IPS-15b (cell line): ENCODE data around the gene ZFP92.

Experiments used
- H3K27me3 ChIP-seq: one replicate; pipeline ENCODE4 v1.6.1; 2013; ENCODE audit warnings: low read length; ENCODE audit not compliant: control insufficient read depth, insufficient read depth
- H3K36me3 ChIP-seq: one replicate; pipeline ENCODE4 v1.6.1; 2013; ENCODE audit warnings: low read length; ENCODE audit not compliant: control insufficient read depth, insufficient read depth
- H3K4me1 ChIP-seq: one replicate; pipeline ENCODE4 v1.6.1; 2013; ENCODE audit warnings: mild to moderate bottlenecking, low read length; ENCODE audit not compliant: control insufficient read depth, insufficient read depth
- H3K4me3 ChIP-seq: one replicate; pipeline ENCODE4 v1.5.1; 2013; ENCODE audit warnings: low read depth, low read length
- H3K9ac ChIP-seq: one replicate; pipeline ENCODE4 v1.6.1; 2013; ENCODE audit warnings: low read depth, mild to moderate bottlenecking, low read length
- H3K9me3 ChIP-seq: one replicate; pipeline ENCODE4 v1.6.1; 2013; ENCODE audit warnings: mild to moderate bottlenecking, low read length; ENCODE audit not compliant: control insufficient read depth, insufficient read depth

The ZFP92 gene

DNA sequence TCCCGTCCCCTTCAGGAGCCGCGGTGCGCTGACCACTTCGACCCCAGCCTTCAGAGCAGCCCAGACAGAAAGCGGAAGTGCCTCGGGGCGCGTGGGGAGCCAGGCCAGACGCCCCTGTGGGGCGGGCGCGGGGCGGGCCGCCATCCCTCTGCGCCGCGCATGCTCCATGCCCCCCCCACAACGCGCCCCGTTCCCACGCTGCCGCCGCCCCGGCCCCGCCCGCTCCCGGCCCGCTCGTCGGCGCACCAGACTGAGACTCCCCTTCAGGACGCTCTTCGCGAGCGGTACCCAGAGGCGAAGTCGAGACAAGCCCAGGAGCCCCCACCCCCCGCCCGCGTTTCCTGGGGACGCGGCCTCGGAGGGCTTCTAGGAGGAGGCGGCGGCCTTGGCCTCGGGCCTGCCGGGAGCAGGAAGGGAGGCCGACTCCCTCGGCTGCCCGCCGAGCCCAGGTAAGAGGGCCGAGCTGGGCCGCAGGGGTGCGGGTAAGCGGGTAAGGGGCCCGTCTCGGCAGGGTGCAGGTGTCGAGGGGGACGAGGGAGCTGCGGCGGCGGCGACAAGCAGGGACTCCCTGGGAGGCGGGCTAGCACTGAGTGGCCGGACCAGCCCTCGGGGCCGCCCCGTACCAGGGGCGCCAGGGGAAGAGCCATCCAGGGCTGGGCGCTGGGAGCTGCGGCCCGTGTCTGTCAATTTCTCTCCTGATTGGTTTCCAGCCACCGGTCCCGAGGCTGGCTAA lies at the start of gene ZFP92:
Gene ZFP92 (plus strand): TSS at position 218 of the 733 bp plus-strand sequence. CDS start 6,851 bp downstream, outside the sequence.
- Histone ChIP-seq H3K4me1 (no peaks in the 10 kb centered on the region), H3K9ac (no peak within 1 kb of the TSS), H3K4me3 (peak within 1 kb of the TSS; percentile 22), H3K27me3 (peaks cover 12% of the 10 kb centered on the region), H3K36me3 (no peaks in the 10 kb centered on the region), H3K9me3 (peaks cover 5% of the 10 kb centered on the region)

DNA sequence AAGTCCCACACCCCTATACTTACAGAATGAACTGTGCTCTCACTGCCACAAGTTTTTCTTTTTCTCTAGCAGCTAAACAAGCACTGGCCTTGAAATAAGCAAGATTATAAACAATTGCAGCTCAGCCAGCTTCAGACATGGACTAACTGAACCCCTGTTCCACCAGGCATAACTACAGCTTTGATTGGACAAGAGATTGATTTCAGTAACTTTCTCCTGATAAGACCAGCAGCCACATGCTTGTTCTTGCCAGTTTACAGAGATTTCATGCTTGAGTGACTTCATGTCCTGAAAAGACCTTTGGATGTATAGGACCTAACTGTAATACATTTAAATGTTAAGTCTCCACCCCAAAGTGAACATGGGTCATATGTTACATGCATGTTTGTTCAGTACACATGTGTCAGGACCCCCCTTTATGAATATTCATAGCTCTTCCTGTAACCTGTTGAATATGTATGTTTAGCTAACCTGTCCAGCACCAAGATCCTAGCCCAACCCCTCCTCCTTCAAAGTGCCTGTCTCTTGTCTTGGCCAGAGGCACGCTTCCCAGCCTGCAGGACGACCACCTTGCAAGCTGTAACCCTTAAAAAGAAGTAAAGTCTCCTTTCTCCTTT lies 49.4 kb upstream of the ZFP92 start:
- Histone ChIP-seq H3K27me3 (no peaks in the 10 kb centered on the region), H3K4me1 (no peaks in the 10 kb centered on the region), H3K9me3 (peaks cover 4% of the 10 kb centered on the region), H3K9ac (no peak overlapping the region), H3K36me3 (no peaks in the 10 kb centered on the region), H3K4me3 (no peak overlapping the region)

- Histone ChIP-seq H3K9me3 (peaks cover 4% of the 10 kb centered on the region), H3K36me3 (no peaks in the 10 kb centered on the region), H3K27me3 (no peaks in the 10 kb centered on the region), H3K4me1 (no peaks in the 10 kb centered on the region), H3K4me3 (no peak overlapping the region), H3K9ac (no peak overlapping the region)
These were observed 45.6 kb upstream of the ZFP92 start for GRCh38 chrX:153365670-153366069.

- H3K4me1 ChIP-seq = no peaks in the 10 kb centered on the region
- no peak overlapping the region for H3K9ac ChIP-seq
- peaks cover 4% of the 10 kb centered on the region for H3K9me3 ChIP-seq
- H3K4me3 ChIP-seq = no peak overlapping the region
- no peaks in the 10 kb centered on the region for H3K27me3 ChIP-seq
- no peaks in the 10 kb centered on the region for H3K36me3 ChIP-seq
These were observed 45.2 kb upstream of the ZFP92 start for GRCh38 chrX:153366119-153366518.

DNA sequence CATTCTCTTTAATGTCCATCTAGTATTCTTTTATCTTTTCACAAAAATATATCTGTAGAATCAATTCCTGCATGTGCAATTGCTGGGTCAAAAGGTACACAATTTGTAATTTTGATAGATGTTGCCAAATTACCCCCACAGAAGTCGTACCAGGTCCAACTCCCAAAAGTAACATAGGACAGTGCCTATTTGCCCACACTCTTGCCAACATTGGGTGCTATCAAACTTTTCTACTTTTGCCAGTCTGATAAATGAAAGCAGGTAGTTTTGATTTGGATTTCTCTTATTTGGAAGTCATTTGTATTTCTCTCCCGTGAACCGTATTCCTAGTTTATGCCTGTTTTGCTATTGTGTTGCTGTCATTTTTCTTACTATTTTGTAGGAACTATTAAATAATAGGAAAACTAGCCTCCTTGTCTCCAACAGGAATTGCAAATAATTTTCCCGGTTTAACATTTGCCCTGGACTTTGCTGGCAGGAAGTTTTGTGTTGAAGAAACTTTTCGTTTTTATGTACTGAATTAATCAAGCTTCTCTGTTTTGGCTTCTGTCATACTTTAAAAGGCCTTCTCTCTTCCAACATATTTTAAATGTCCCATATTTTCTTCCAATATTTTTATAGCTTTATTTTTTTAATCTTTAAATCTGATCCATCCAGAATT lies 44.3 kb upstream of the ZFP92 start:
- H3K36me3 ChIP-seq = no peaks in the 10 kb centered on the region
- peaks cover 4% of the 10 kb centered on the region for H3K9me3 ChIP-seq
- H3K4me1 ChIP-seq = no peaks in the 10 kb centered on the region
- H3K9ac ChIP-seq = no peak overlapping the region
- no peak overlapping the region for H3K4me3 ChIP-seq
- no peaks in the 10 kb centered on the region for H3K27me3 ChIP-seq

DNA sequence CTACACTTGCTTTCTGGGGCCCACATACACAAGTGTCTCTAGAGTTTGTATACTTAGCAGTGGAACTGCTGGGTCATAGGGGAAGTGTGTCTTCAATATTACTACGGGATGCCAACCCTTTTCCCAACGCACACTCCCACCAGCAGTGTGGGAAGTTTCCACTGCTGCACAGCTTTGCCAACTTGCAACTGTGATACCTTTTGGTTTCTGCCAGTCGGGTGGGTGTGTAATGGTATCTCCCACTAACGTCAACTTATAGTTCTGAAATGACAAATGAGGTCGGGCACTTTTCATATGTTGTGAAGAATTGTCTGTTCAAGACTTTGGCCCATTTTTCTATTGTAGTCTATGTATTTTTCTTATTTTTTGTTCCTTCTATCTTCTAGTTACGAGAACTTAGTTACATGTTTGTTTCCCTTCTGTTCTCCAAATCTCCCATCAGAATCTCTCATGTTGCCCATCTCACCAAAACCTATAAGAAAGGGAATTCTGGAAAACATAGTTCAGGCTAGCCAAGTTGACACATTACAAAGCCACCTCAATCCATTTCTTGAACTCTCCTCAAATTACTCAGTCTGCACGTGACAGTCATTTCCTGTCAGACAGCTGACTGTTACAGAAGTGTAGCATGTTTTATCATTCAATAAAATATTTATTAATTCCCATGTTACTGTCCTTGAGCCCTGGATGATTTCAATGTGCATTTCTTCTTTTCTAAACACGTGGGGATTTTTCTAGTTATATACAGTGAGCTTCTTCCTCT lies 40.8 kb upstream of the ZFP92 start:
- Histone ChIP-seq H3K4me3 (no peak overlapping the region), H3K9me3 (no peaks in the 10 kb centered on the region), H3K36me3 (no peaks in the 10 kb centered on the region), H3K27me3 (no peaks in the 10 kb centered on the region), H3K4me1 (no peaks in the 10 kb centered on the region), H3K9ac (no peak overlapping the region)

GRCh38 chrX:153371256-153371655 lies 40.0 kb upstream of the ZFP92 start:
- Histone ChIP-seq H3K4me3 (no peak overlapping the region), H3K4me1 (no peaks in the 10 kb centered on the region), H3K9ac (no peak overlapping the region), H3K27me3 (no peaks in the 10 kb centered on the region), H3K36me3 (no peaks in the 10 kb centered on the region), H3K9me3 (no peaks in the 10 kb centered on the region)

DNA sequence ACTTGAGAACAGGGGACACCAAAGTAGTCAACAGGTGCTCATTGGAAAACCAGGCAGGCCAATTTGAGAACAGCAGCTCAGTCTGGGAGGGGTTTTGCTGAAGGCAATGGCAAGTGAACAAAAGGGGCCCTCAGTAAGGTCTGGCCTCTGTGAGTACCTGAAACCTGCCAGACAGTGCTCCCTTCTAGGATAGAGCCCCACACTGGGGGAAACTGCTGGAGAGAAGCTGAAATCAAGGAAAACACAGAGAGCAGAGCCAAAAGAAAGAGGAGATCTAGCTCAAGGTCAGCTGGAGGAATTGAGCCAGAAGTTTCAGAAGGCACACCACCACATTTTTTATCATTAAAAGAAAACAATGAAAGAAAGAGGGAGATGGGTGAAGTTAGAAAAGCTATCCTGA lies 38.3 kb upstream of the ZFP92 start:
- Histone ChIP-seq H3K4me3 (no peak overlapping the region), H3K4me1 (no peaks in the 10 kb centered on the region), H3K9me3 (no peaks in the 10 kb centered on the region), H3K36me3 (no peaks in the 10 kb centered on the region), H3K27me3 (no peaks in the 10 kb centered on the region), H3K9ac (no peak overlapping the region)

GRCh38 chrX:153374426-153374825 lies 36.8 kb upstream of the ZFP92 start:
- H3K27me3 ChIP-seq = no peaks in the 10 kb centered on the region
- H3K9ac ChIP-seq = no peak overlapping the region
- no peaks in the 10 kb centered on the region for H3K4me1 ChIP-seq
- H3K4me3 ChIP-seq = no peak overlapping the region
- no peaks in the 10 kb centered on the region for H3K9me3 ChIP-seq
- H3K36me3 ChIP-seq = no peaks in the 10 kb centered on the region

- Histone ChIP-seq H3K36me3 (no peaks in the 10 kb centered on the region), H3K4me1 (no peaks in the 10 kb centered on the region), H3K9ac (no peak overlapping the region), H3K9me3 (no peaks in the 10 kb centered on the region), H3K27me3 (no peaks in the 10 kb centered on the region), H3K4me3 (no peak overlapping the region)
These were observed 35.7 kb upstream of the ZFP92 start for GRCh38 chrX:153375571-153375970.

- H3K9ac ChIP-seq = no peak overlapping the region
- H3K27me3 ChIP-seq = no peaks in the 10 kb centered on the region
- H3K4me3 ChIP-seq = no peak overlapping the region
- H3K4me1 ChIP-seq = no peaks in the 10 kb centered on the region
- H3K9me3 ChIP-seq = peaks cover 7% of the 10 kb centered on the region
- no peaks in the 10 kb centered on the region for H3K36me3 ChIP-seq
These were observed 33.5 kb upstream of the ZFP92 start for GRCh38 chrX:153377727-153378126.
